Activated T-cell treated with anti-CD3 and anti-CD28 coated beads for 4 hours (primary cell): Measurements from ENCODE around the gene PRKCH.
"Not testable (repeated sequence)": the region's sequence is repeated elsewhere in the genome, so short reads cannot be mapped to it uniquely, and the experiment has no call there.

ENCODE experiments used
- DNase-seq: peaks from one replicate; pipeline ENCODE4 v3.0.0-alpha.2; 2020

The PRKCH gene

GRCh38 chr14:61308701-61309100, 12.7 kb upstream of the PRKCH start:
- DNase-seq = not testable (repeated sequence)

- DNase-seq = no peak
These were observed 6.1 kb upstream of the PRKCH start for GRCh38 chr14:61315313-61315712.

- no peak for DNase-seq
These were observed 2.3 kb upstream of the PRKCH start for GRCh38 chr14:61319086-61319485.

GRCh38 chr14:61319706-61320105, 1.7 kb upstream of the PRKCH start:
- no peak for DNase-seq

- not testable (repeated sequence) for DNase-seq
These were observed 1.2 kb upstream of the PRKCH start for GRCh38 chr14:61320170-61320569.

- DNase-seq = no peak
These were observed 484 bp upstream of the PRKCH start for GRCh38 chr14:61320806-61321384.

GRCh38 chr14:61322011-61322798, 826 bp downstream of the PRKCH start:
- no peak for DNase-seq

- peak; percentile 42 for DNase-seq
These were observed 1.5 kb downstream of the PRKCH start for GRCh38 chr14:61322799-61323290.

- DNase-seq = no peak
These were observed 2.6 kb downstream of the PRKCH start for GRCh38 chr14:61323970-61324369.

- no peak for DNase-seq
These were observed 3.8 kb downstream of the PRKCH start for GRCh38 chr14:61325166-61325565.

GRCh38 chr14:61326146-61326545, 4.8 kb downstream of the PRKCH start:
- DNase-seq = no peak

GRCh38 chr14:61326847-61327246, 5.5 kb downstream of the PRKCH start:
- no peak for DNase-seq

- no peak for DNase-seq
These were observed 7.4 kb downstream of the PRKCH start for GRCh38 chr14:61328626-61329262.

GRCh38 chr14:61329478-61330051, 8.2 kb downstream of the PRKCH start:
- no peak for DNase-seq

- no peak for DNase-seq
These were observed 9.1 kb downstream of the PRKCH start for GRCh38 chr14:61330511-61330910.

GRCh38 chr14:61331992-61332657, 10.7 kb downstream of the PRKCH start:
- DNase-seq = no peak

- DNase-seq = no peak
These were observed 11.3 kb downstream of the PRKCH start for GRCh38 chr14:61332658-61333029.

- no peak for DNase-seq
These were observed 11.7 kb downstream of the PRKCH start for GRCh38 chr14:61333087-61333486.

GRCh38 chr14:61334197-61334701, 12.9 kb downstream of the PRKCH start:
- DNase-seq = no peak

GRCh38 chr14:61335049-61335448, 13.7 kb downstream of the PRKCH start:
- no peak for DNase-seq

GRCh38 chr14:61335671-61336275, 14.4 kb downstream of the PRKCH start:
- DNase-seq = no peak

GRCh38 chr14:61337893-61338292, 16.5 kb downstream of the PRKCH start:
- DNase-seq = peak; percentile 48
